Measurements from ENCODE around the gene CDK5RAP2.

CDK5RAP2 gene

GRCh38 chr9:120564589-120564988 is 15.4 kb downstream of the CDK5RAP2 start:
- no peak overlapping the region for H3K27ac ChIP-seq (replicated peaks)
- no peak for DNase-seq (ENCODE audit: low read depth in 1 of 2, low spot score in 1 of 2)
- TF ChIP-seq GABPA (IDR thresholded peaks at IDR 0.05; ENCODE audit: low read depth) (no peak), CTCF (IDR thresholded peaks at IDR 0.05; ENCODE audit: insufficient read depth, low read length) (no peak), POLR2AphosphoS5 (IDR thresholded peaks at IDR 0.05; ENCODE audit: low read depth) (no peak), REST (IDR thresholded peaks at IDR 0.05; ENCODE audit: insufficient replicate concordance, low read depth) (no peak), SPI1 (IDR thresholded peaks at IDR 0.05; ENCODE audit: borderline replicate concordance, low read depth) (no peak)
- H3K27me3 ChIP-seq (ENCODE audit: insufficient read depth, poor library complexity, severe bottlenecking) = no peaks in the 10 kb centered on the region
- no peak overlapping the region for H3K4me3 ChIP-seq (replicated peaks; ENCODE audit: insufficient read depth, low read length)

- DNase-seq (ENCODE audit: low read depth in 1 of 2, low spot score in 1 of 2) = no peak
- no peak overlapping the region for H3K27ac ChIP-seq (replicated peaks)
- TF ChIP-seq REST (IDR thresholded peaks at IDR 0.05; ENCODE audit: insufficient replicate concordance, low read depth) (no peak), SPI1 (IDR thresholded peaks at IDR 0.05; ENCODE audit: borderline replicate concordance, low read depth) (no peak), GABPA (IDR thresholded peaks at IDR 0.05; ENCODE audit: low read depth) (no peak), CTCF (IDR thresholded peaks at IDR 0.05; ENCODE audit: insufficient read depth, low read length) (no peak), POLR2AphosphoS5 (IDR thresholded peaks at IDR 0.05; ENCODE audit: low read depth) (no peak)
Observed at GRCh38 chr9:120562861-120563443, 17.0 kb downstream of the CDK5RAP2 start.

GRCh38 chr9:120561709-120562108 is 18.3 kb downstream of the CDK5RAP2 start:
- Histone ChIP-seq H3K4me3 (replicated peaks; ENCODE audit: insufficient read depth, low read length) (no peak overlapping the region), H3K27me3 (ENCODE audit: insufficient read depth, poor library complexity, severe bottlenecking) (no peaks in the 10 kb centered on the region), H3K27ac (replicated peaks) (no peak overlapping the region)
- TF ChIP-seq REST (IDR thresholded peaks at IDR 0.05; ENCODE audit: insufficient replicate concordance, low read depth) = no peak
- DNase-seq (ENCODE audit: low read depth in 1 of 2, low spot score in 1 of 2) = no peak

More at GRCh38 chr9:120562861-120563443, 17.0 kb downstream of the CDK5RAP2 start:
- Histone ChIP-seq H3K27me3 (ENCODE audit: insufficient read depth, poor library complexity, severe bottlenecking) (no peaks in the 10 kb centered on the region), H3K4me3 (replicated peaks; ENCODE audit: insufficient read depth, low read length) (no peak overlapping the region)
